Fibroblast of lung (primary cell): ENCODE data around the gene SLC6A20. TPM values are rescaled to one million over a fixed set of nuclear protein-coding genes. Genes with fewer than 3 reads are reported as not detected.
"Not testable (repeated sequence)": the region's sequence is repeated elsewhere in the genome, so short reads cannot be mapped to it uniquely, and the experiment has no call there.

ENCODE experiments used
- DNase-seq, 2 donors: peaks; one replicate each; pipeline versions ENCODE4 v3.0.0 to v3.0.0-alpha.2; 2010; ENCODE audit warnings: low read depth in 2 of 2
- H2AFZ ChIP-seq: 2 replicates; pipeline ENCODE4 v1.5.1; 2012; ENCODE audit warnings: low read length, control low read depth, inconsistent platforms
- H3K27ac ChIP-seq: 2 replicates; pipeline ENCODE4 v1.5.1; 2011; ENCODE audit warnings: low read length, control low read depth; ENCODE audit not compliant: insufficient read depth
- H3K27me3 ChIP-seq: 2 replicates; pipeline ENCODE4 v1.5.1; 2011; ENCODE audit warnings: mild to moderate bottlenecking, low read length; ENCODE audit not compliant: control insufficient read depth, insufficient read depth
- H3K36me3 ChIP-seq: 2 replicates; pipeline ENCODE4 v1.5.1; 2011; ENCODE audit warnings: low read length; ENCODE audit not compliant: control insufficient read depth, insufficient read depth
- H3K4me1 ChIP-seq: 2 replicates; pipeline ENCODE4 v1.5.1; 2011; ENCODE audit warnings: low read length; ENCODE audit not compliant: control insufficient read depth, insufficient read depth; ENCODE audit errors: extremely low read depth
- H3K4me2 ChIP-seq: 2 replicates; pipeline ENCODE4 v1.5.1; 2011; ENCODE audit warnings: low read length, control low read depth; ENCODE audit not compliant: insufficient read depth; ENCODE audit errors: extremely low read depth
- H3K4me3 ChIP-seq, 4 experiments: fragments of 200-600 bp in 1 of 4; sonication (generic) in 1 of 4; replicated peaks in 1 of 4; 2 replicates each; pipeline ENCODE4 v1.5.1; 2011 to 2016; ENCODE audit warnings: low read length in 4 of 4, low read depth in 3 of 4, mild to moderate bottlenecking in 3 of 4, control low read depth in 2 of 4, inconsistent platforms in 1 of 4, mixed read lengths in 1 of 4; ENCODE audit not compliant: insufficient read depth in 1 of 4; ENCODE audit errors: control extremely low read depth in 1 of 4
- H3K79me2 ChIP-seq: 2 replicates; pipeline ENCODE4 v1.5.1; 2012; ENCODE audit warnings: mild to moderate bottlenecking, low read length, inconsistent platforms; ENCODE audit not compliant: control insufficient read depth, insufficient read depth
- H3K9ac ChIP-seq: 2 replicates; pipeline ENCODE4 v1.5.1; 2011; ENCODE audit warnings: mild to moderate bottlenecking, low read length, control low read depth; ENCODE audit not compliant: insufficient read depth
- H3K9me3 ChIP-seq: 2 replicates; pipeline ENCODE4 v1.5.1; 2012; ENCODE audit warnings: low read depth, low read length; ENCODE audit not compliant: control insufficient read depth, insufficient read depth
- H4K20me1 ChIP-seq: 2 replicates; pipeline ENCODE4 v1.5.1; 2011; ENCODE audit warnings: low read length; ENCODE audit not compliant: control insufficient read depth, insufficient read depth; ENCODE audit errors: extremely low read depth
- CTCF ChIP-seq, 2 donors: IDR thresholded peaks in 1 of 2; conservative IDR thresholded peaks in 1 of 2; 1 replicate in 1 of 2; 2 replicates in 1 of 2; pipeline ENCODE4 v1.5.1; 2011 to 2012; ENCODE audit warnings: low read length in 2 of 2, control low read depth in 1 of 2, inconsistent platforms in 1 of 2, low read depth in 1 of 2, mild to moderate bottlenecking in 1 of 2
- EZH2 ChIP-seq: IDR thresholded peaks from 2 replicates; pipeline ENCODE4 v1.5.1; 2012; ENCODE audit warnings: low read length, control low read depth, mild to moderate bottlenecking; ENCODE audit errors: missing control alignments
- polyA plus RNA-seq, 2 donors: library from polyadenylated mRNA; depleted of rRNA in 1 of 2; stranded (reverse) in 1 of 2; unstranded in 1 of 2; fragments of >200 nt; gene quantifications; 2 replicates each; pipeline ENCODE4 v1.2.1, GENCODE V29; 2011 to 2012; ENCODE audit warnings: missing spikeins in 1 of 2
- total RNA-seq: library from RNA; depleted of rRNA; stranded (reverse); fragments of >200 nt; gene quantifications from 2 replicates; pipeline ENCODE4 v1.2.1, GENCODE V29; 2014

The SLC6A20 gene
- total and polyA plus RNA-seq, 2 donors (not counting 1 experiment from before 2014, with no cell fraction given): not detected

- Histone ChIP-seq H3K4me1 (no peaks in the 10 kb centered on the region), H3K9ac (no peak overlapping the region), H3K36me3 (no peaks in the 10 kb centered on the region), H3K4me3 (no peak overlapping the region), H4K20me1 (no peaks in the 10 kb centered on the region), H3K27me3 (peaks cover 3% of the 10 kb centered on the region), H3K4me2 (no peak overlapping the region), H3K27ac (no peak overlapping the region), H2AFZ (no peak overlapping the region), H3K9me3 (no peaks in the 10 kb centered on the region), H3K79me2 (no peaks in the 10 kb centered on the region)
- TF ChIP-seq CTCF (conservative IDR thresholded peaks at IDR 0.05 in 1 of 2, IDR thresholded peaks at IDR 0.05 in 1 of 2; ENCODE audit: low read depth in 1 of 2, low read length in 2 of 2) (no peak), EZH2 (no peak)
- no peak for DNase-seq
Measured at GRCh38 chr3:45758871-45759270, 37.5 kb downstream of the SLC6A20 start.

GRCh38 chr3:45757141-45757540 is 39.2 kb downstream of the SLC6A20 start:
- H3K4me1 ChIP-seq, H3K27ac ChIP-seq, H3K36me3 ChIP-seq, H3K9ac ChIP-seq, H3K9me3 ChIP-seq, H4K20me1 ChIP-seq, H3K4me2 ChIP-seq, H3K27me3 ChIP-seq, H3K79me2 ChIP-seq, H2AFZ ChIP-seq, H3K4me3 ChIP-seq, DNase-seq: not testable (repeated sequence)

- H3K27me3 ChIP-seq: peaks cover 3% of the 10 kb centered on the region
- no peak overlapping the region for H3K4me2 ChIP-seq
- H3K27ac ChIP-seq: no peak overlapping the region
- H2AFZ ChIP-seq: no peak overlapping the region
- no peak for TF ChIP-seq EZH2
- TF ChIP-seq CTCF (conservative IDR thresholded peaks at IDR 0.05 in 1 of 2, IDR thresholded peaks at IDR 0.05 in 1 of 2; ENCODE audit: low read depth in 1 of 2, low read length in 2 of 2): no peak
- no peaks in the 10 kb centered on the region for H3K79me2 ChIP-seq
- no peak for DNase-seq
- no peak overlapping the region for H3K4me3 ChIP-seq
- H3K9me3 ChIP-seq: no peaks in the 10 kb centered on the region
- H3K36me3 ChIP-seq: no peaks in the 10 kb centered on the region
- no peak overlapping the region for H3K9ac ChIP-seq
- H4K20me1 ChIP-seq: no peaks in the 10 kb centered on the region
- no peaks in the 10 kb centered on the region for H3K4me1 ChIP-seq
Measured at GRCh38 chr3:45756055-45756454, 40.3 kb downstream of the SLC6A20 start.
